Mucosa of stomach (tissue), 1 donor: ENCODE results near the gene LYRM4.
A peak's percentile ranks its signal among the peaks of the same experiment; 100 is the strongest.

Source experiments
- H3K27me3 ChIP-seq: one replicate; pipeline ENCODE4 v1.7.0; 2013; ENCODE audit warnings: mild to moderate bottlenecking, low read length; ENCODE audit not compliant: control insufficient read depth, insufficient read depth
- H3K36me3 ChIP-seq: one replicate; pipeline ENCODE4 v1.7.0; 2013; ENCODE audit warnings: low read length; ENCODE audit not compliant: control insufficient read depth, insufficient read depth
- H3K4me1 ChIP-seq: one replicate; pipeline ENCODE4 v1.7.0; 2013; ENCODE audit warnings: mild to moderate bottlenecking, low read length; ENCODE audit not compliant: control insufficient read depth, insufficient read depth
- H3K4me3 ChIP-seq: one replicate; pipeline ENCODE4 v1.7.0; 2013; ENCODE audit warnings: low read length
- H3K9ac ChIP-seq: one replicate; pipeline ENCODE4 v1.7.0; 2013; ENCODE audit warnings: mild to moderate bottlenecking, low read length, moderate library complexity
- H3K9me3 ChIP-seq: one replicate; pipeline ENCODE4 v1.7.0; 2013; ENCODE audit warnings: mild to moderate bottlenecking, low read length, moderate library complexity; ENCODE audit not compliant: control insufficient read depth
- donor health status: Pancreatic carcinoma.

Gene LYRM4

GRCh38 chr6:5091210-5092069 is 169.3 kb downstream of the LYRM4 start:
- Histone ChIP-seq H3K4me1 (peaks cover 5% of the 10 kb centered on the region), H3K4me3 (no peak overlapping the region), H3K36me3 (no peaks in the 10 kb centered on the region), H3K9me3 (no peaks in the 10 kb centered on the region), H3K27me3 (peaks cover 13% of the 10 kb centered on the region), H3K9ac (no peak overlapping the region)

- no peak overlapping the region for H3K4me3 ChIP-seq
- peaks cover 9% of the 10 kb centered on the region for H3K4me1 ChIP-seq
- H3K9ac ChIP-seq = no peak overlapping the region
- peaks cover 17% of the 10 kb centered on the region for H3K27me3 ChIP-seq
- no peaks in the 10 kb centered on the region for H3K36me3 ChIP-seq
- H3K9me3 ChIP-seq = no peaks in the 10 kb centered on the region
These were observed 170.1 kb downstream of the LYRM4 start for GRCh38 chr6:5090603-5091002.

GRCh38 chr6:5089481-5090438 is 171.0 kb downstream of the LYRM4 start:
- Histone ChIP-seq H3K4me1 (peaks cover 9% of the 10 kb centered on the region), H3K9me3 (no peaks in the 10 kb centered on the region), H3K9ac (no peak overlapping the region), H3K4me3 (no peak overlapping the region), H3K27me3 (peaks cover 23% of the 10 kb centered on the region), H3K36me3 (no peaks in the 10 kb centered on the region)

- no peak overlapping the region for H3K9ac ChIP-seq
- no peaks in the 10 kb centered on the region for H3K36me3 ChIP-seq
- no peaks in the 10 kb centered on the region for H3K9me3 ChIP-seq
- H3K4me3 ChIP-seq = no peak overlapping the region
- peaks cover 33% of the 10 kb centered on the region for H3K27me3 ChIP-seq
- H3K4me1 ChIP-seq = peaks cover 9% of the 10 kb centered on the region
These were observed 172.0 kb downstream of the LYRM4 start for GRCh38 chr6:5088780-5089179.

DNA sequence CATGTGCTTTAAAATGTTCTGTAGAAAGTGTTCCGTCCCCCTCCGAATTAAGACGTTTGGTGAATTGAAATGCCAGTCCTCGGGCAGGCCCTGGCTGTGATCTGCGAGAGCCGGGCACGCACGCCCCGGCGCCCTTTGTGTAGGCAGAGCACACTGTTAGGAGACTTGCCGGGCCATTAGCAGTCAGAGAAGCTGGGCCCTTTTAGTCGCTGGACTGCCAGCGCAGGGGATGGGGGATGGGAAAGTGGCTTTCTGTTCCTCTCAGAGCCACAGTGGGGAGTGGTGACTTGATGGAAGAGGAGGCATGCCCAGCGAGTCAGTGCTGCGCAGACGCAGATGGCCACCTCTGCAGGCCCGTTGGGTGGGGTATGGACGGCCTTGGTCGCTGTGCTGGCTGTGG is 173.4 kb downstream of the LYRM4 start:
- no peak overlapping the region for H3K4me3 ChIP-seq

DNA sequence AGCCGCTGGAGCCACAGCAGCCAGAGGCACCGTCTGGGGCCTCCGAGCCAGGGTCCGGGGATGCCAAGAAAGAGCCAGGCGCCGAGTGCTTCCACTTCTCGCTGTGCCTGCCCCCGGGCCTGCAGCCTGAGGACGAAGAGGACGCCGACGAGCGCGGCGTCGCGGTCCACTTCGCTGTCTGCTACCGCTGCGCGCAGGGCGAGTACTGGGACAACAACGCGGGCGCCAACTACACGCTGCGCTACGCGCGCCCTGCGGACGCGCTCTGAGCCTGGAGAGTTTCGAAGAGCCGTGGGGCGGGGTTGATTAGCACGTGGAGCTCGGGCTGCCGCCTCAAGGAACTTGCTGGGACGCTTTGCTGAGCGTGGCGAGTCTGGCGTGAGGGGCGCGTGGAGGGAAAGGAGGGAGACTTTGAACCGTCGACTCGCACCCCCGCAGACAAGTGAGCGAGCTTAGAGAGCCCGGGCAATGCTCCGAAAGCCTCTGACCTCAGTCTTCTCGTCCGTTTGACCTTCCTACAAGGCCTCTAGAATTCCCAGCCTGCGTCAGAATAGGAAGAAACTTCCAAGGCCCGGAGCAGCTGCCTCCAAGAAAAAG is 174.4 kb downstream of the LYRM4 start:
- Histone ChIP-seq H3K4me3 (no peak overlapping the region), H3K9me3 (no peaks in the 10 kb centered on the region), H3K36me3 (no peaks in the 10 kb centered on the region), H3K9ac (no peak overlapping the region), H3K4me1 (peaks cover 9% of the 10 kb centered on the region), H3K27me3 (peaks cover 43% of the 10 kb centered on the region)

More for the DNA sequence above, 173.4 kb downstream of the LYRM4 start:
- no peaks in the 10 kb centered on the region for H3K36me3 ChIP-seq
- peaks cover 9% of the 10 kb centered on the region for H3K4me1 ChIP-seq
- peaks cover 43% of the 10 kb centered on the region for H3K27me3 ChIP-seq
- H3K9ac ChIP-seq = no peak overlapping the region
- H3K9me3 ChIP-seq = no peaks in the 10 kb centered on the region

- Histone ChIP-seq H3K27me3 (peaks cover 43% of the 10 kb centered on the region), H3K4me1 (peaks cover 9% of the 10 kb centered on the region)
These were observed 175.0 kb downstream of the LYRM4 start for GRCh38 chr6:5085648-5086293.

GRCh38 chr6:5084781-5085647 is 175.7 kb downstream of the LYRM4 start, which contains the start of gene PPP1R3G:
TSS of gene PPP1R3G (plus strand) at chr6:5085341. CDS start at chr6:5085486, 145 bp downstream.
- Histone ChIP-seq H3K4me1 (peaks cover 9% of the 10 kb centered on the region), H3K9me3 (no peaks in the 10 kb centered on the region), H3K9ac (peak within 1 kb of the TSS; percentile 59), H3K27me3 (peaks cover 43% of the 10 kb centered on the region), H3K4me3 (peak within 1 kb of the TSS; percentile 50), H3K36me3 (no peaks in the 10 kb centered on the region)

More at GRCh38 chr6:5085648-5086293, 175.0 kb downstream of the LYRM4 start:
- Histone ChIP-seq H3K36me3 (no peaks in the 10 kb centered on the region), H3K9ac (no peak overlapping the region), H3K4me3 (peak overlapping the region; percentile 50), H3K9me3 (no peaks in the 10 kb centered on the region)

DNA sequence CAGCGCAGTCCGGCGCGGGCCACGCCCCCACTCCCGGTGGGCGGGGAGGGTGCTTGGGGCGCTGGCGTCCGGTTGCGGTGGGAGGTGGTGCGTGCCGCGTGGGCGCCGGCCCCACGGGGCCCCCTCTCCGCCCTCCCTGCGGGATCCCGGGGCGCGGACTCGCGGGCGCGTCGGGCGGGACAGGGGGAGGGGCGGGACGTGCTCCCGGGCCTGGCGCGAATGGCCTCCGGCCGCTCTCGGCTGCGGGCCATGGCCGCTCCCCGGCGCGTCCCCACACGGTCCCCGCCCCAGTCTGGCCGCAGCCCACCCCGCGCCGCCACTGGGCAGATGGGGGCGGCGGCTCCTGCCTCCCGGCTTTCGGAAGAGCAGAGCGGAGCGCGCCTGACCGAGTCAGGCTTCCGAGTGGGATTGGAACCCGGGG is 176.4 kb downstream of the LYRM4 start:
- H3K4me1 ChIP-seq = peaks cover 9% of the 10 kb centered on the region
- no peaks in the 10 kb centered on the region for H3K9me3 ChIP-seq
- H3K27me3 ChIP-seq = peaks cover 43% of the 10 kb centered on the region

DNA sequence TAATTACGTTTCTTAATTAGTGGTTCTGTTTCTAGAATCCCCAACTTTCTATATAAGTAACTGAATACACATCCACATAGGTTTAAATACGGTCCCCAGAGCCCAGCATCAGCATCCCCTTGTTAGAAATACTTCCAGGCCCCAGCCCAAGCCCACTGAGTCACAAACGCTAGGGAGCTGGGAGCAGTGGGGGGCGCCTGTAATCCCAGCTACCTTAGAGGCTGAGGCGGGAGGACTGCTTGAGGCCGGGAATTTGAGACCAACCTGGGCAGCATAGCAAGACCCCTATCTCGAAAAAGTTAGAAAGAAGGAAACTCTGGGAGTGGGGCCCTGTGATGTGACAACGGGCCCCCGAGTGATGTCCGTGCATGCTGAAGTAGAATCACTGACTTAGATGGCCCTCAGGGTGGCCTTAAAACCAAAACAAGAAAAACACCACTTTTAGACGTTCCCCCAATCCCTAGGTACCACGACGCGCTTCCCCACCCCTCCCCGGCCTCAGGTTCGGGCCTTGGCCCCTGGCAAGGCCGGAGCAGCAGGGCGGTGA is 176.9 kb downstream of the LYRM4 start:
- Histone ChIP-seq H3K9me3 (no peaks in the 10 kb centered on the region), H3K27me3 (peaks cover 43% of the 10 kb centered on the region), H3K9ac (no peak overlapping the region), H3K4me1 (peaks cover 9% of the 10 kb centered on the region), H3K4me3 (no peak overlapping the region), H3K36me3 (no peaks in the 10 kb centered on the region)

More for the DNA sequence above, 176.4 kb downstream of the LYRM4 start:
- Histone ChIP-seq H3K36me3 (no peaks in the 10 kb centered on the region), H3K4me3 (peak overlapping the region; percentile 19), H3K9ac (peak overlapping the region; percentile 59)
